Limb (tissue), 2 donors: Measurements from ENCODE around the gene AKAP6.

Experiments used
- DNase-seq, 2 donors: peaks; one replicate each; pipeline ENCODE4 v3.0.0-alpha.2; 2016; ENCODE audit errors: extremely low spot score in 2 of 2

The AKAP6 gene

DNA sequence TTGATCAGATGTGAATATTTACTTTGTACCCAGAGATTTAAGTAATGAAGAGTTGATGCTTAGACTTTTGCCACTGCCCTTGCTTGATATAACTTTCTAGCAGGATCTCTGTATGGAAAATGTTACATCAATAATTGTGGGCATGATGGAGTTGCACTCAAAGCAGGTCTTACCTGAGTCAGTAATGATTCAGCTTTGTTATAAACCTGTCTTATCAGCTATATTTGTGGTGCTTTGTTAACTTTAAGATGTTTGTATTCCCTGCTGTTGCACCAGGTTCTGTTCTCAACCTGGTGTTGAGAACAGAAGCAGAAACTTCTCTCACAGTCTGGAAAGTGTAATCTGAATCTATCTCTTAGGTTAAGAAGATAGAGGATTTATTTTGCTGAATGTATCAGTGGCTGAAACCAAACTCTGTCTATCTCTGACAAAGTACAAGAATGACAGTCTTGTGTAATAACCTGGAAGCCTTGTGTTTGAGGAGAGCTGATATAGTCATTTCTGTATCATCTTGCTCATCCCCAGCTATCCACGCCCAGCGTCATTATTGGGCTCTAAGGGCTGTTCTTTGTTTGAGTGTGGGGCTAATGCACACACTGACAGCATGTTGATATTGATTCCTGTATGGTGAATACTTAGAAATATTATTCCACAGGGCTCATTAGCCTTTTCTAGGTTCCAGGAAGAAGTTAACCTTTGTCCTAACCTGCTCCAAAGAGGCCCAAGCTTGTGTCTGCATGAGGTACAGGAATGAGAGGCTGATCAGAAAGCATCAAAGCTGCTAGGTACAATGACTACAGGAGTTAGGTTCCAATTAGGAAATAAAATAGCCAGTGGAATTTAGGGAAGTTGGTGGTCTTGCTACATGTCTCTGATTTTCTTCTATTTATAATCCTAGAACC lies 3.6 kb downstream of the AKAP6 start:
- DNase-seq = no peak

DNA sequence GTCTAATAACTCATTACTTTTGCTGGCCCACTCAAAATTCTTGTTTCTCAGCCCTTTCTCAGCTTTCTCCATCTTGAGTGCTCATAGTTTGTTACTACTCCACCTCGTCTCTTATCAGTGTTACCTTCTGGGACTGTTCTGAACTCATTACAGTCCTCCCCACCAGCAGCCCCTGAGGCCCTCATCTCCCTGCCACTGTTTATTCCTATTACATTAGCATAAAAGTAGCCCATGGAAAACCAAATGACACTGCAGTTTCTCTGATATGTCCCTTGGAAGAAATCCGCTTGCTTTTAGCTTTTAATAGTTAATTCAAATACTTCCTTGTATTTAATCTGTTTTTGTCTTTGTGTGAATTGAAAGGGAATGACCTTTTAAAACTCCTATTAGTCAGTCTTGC lies 7.6 kb downstream of the AKAP6 start:
- DNase-seq = no peak

GRCh38 chr14:32337759-32338158 lies 8.7 kb downstream of the AKAP6 start:
- DNase-seq = no peak

- DNase-seq = no peak
Observed at GRCh38 chr14:32339188-32339587, 10.1 kb downstream of the AKAP6 start.

GRCh38 chr14:32341947-32342846 lies 13.1 kb downstream of the AKAP6 start:
- no peak for DNase-seq

GRCh38 chr14:32342847-32343194 lies 13.7 kb downstream of the AKAP6 start:
- DNase-seq = no peak

DNA sequence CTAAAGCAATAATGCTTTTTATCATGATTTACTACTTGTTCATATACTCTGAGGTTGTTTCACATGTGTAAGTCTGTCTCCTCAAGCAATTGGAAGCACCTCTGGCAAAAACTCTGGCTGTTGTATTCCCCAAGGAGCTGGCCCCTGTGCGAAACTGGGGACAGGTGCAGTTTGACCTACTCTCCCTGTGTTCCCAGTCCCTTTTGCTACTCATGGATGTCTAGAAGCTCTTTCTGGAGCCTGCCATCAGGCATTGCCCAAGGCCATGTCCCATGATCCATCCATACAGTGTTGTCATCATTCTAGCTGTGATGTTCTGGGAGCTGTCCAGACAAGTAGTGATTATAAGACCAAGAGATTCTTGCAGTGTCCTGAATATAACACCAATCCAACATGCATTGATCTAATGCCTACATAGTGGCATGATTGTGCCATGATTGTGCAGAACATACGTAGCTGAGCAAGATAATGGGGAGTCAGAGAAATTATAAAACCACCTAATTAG lies 14.9 kb downstream of the AKAP6 start:
- DNase-seq = no peak

- no peak for DNase-seq
Observed at GRCh38 chr14:32345311-32345791, 16.3 kb downstream of the AKAP6 start.

DNA sequence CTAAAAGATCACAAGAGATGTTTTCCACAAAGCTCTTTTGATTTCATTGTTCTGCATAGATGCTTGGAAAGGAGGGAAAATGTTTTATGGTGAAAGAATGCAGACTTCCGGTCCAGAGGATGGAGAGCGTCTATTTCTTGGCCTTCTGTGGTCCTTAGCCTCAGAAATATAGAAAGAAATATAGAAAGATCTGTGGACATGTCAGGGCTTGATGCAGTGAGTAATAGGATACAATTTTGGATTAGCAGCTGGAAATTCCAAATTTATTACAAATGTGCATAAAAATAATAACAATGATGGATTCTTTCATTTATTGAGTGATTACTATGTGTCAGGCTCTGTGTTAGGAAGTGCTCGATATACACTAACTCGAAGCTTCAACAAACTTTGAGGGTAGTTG lies 20.2 kb downstream of the AKAP6 start:
- no peak for DNase-seq

GRCh38 chr14:32350020-32350419 lies 20.9 kb downstream of the AKAP6 start:
- DNase-seq = no peak

DNA sequence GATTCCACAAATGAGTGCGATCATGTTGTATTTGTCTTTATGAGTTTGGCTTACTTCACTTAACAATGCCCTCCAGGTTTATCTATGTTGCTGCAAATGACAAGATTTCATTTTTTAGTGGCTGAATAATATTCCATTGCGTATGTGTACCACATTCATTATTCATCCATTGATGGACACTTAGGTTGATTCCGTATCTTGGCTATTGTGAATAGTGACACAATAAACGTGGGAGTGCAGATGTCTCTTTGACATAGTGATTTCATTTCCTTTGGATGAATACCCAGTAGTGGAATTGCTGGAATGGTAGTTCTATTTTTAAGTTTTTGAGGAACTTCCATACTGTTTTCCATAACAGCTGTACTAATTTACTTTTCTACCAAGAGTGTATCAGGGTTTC lies 23.5 kb downstream of the AKAP6 start:
- no peak for DNase-seq

- DNase-seq = no peak
Observed at GRCh38 chr14:32354716-32355115, 25.6 kb downstream of the AKAP6 start.

GRCh38 chr14:32358781-32359180 lies 29.7 kb downstream of the AKAP6 start:
- no peak for DNase-seq

DNA sequence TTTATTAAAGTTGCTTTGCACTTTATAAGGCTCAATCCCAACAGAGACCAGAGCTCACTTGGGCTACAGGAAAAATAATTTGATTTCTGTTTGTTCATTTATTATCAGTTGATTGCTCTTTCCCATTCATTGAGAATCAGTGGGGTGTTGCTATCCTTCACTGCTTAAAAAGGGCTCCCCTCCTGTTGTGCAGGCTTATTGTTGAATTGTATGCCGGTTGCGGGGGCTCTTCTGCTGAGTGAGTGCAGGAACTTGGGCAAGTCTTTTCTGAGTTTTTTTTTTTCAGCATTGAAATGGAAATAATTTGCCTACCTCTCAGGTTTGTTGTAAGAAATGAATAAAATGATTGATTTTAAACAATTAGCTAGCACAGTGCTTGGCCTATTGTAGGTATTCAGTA lies 32.6 kb downstream of the AKAP6 start:
- DNase-seq = no peak

GRCh38 chr14:32363761-32364160 lies 34.7 kb downstream of the AKAP6 start:
- DNase-seq = no peak

DNA sequence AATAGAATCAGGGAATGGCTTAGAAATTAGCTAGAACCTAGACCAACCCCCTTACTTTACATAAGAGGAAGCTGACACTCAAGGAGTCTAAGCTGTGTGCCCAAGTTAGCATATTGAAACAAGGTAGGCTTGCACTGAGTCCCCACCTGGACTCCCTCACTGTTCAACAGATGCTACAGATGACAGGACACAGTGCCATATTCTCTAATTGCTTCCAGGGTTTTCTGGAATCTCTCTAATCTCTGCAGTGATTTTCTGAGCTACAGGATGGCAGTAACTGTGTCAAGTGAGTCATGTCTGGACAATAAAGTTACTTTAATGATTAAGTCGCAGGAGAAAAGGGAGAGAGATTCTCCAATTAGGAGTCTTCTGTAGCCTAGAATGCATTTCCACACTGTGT lies 35.8 kb downstream of the AKAP6 start:
- DNase-seq = no peak

DNA sequence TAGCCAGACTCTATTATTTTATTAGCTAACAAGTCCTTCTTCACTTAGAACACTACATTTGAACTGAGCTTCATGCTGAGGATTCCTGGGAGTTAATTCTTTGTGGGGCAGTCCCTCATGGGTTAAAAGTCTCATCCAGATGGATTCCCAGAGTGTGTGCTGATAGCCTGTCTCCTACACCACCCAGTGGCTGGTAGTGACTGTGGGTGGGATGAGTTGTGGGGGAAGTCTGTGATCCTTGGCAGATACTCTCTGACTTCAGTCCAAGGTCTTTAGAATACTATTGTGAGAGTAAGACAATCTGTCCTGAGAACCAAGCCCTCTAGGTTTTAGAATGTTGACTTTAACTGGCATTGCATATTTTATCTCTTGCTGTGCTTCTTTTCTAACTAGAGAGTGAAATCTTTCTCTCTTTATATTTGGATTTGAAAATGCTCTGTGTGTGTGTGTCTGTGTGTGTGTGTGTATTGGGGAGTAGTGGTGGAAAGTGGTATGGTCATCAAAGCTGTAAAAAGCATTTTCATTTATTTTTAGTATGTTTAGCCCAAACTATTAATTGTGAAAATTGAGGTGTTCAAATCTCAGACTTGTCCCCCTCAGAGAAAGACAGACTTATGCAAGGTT lies 37.3 kb downstream of the AKAP6 start:
- peak in 1 of 2 donors; percentile 38 for DNase-seq

DNA sequence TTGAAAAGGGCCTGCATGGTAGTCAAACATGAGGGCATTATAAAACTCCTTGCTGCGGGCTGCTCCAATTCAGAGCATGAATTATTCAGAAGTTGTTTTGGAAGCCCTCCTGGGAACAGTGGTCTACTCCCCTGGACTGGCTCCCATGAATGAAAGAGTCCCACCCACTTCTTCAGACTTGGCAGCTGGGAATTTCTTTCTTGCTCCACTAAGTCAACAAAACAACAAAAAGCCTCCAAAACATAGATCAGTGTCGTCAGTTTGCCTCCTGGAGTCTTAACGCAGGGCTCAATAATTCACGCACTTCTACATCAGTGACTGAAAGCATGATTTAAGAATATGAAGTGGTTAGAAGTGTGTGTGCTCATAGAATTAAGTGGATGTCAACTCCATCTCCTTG lies 37.9 kb downstream of the AKAP6 start:
- no peak for DNase-seq

GRCh38 chr14:32367516-32367915 lies 38.4 kb downstream of the AKAP6 start:
- DNase-seq = no peak

DNA sequence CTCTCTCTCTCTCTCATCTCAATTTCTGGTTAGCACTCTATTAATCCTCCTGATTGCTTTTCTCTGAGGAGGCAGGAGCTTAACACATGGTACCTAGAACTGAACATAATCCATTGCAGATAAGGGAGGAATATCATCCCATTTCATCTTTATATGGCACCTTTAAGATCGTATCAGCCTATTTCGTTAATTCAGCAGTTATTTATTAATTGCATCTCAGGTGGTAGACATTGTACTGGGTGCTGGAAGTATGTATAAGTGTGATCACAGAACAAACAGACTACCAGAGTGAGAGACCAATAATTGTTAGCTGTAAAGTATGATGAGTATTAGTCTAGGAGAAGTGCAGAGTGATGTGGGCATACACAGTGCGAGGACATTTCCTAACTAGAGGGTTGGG lies 39.0 kb downstream of the AKAP6 start:
- DNase-seq = no peak

- DNase-seq = no peak
Observed at GRCh38 chr14:32370714-32371113, 41.6 kb downstream of the AKAP6 start.

DNA sequence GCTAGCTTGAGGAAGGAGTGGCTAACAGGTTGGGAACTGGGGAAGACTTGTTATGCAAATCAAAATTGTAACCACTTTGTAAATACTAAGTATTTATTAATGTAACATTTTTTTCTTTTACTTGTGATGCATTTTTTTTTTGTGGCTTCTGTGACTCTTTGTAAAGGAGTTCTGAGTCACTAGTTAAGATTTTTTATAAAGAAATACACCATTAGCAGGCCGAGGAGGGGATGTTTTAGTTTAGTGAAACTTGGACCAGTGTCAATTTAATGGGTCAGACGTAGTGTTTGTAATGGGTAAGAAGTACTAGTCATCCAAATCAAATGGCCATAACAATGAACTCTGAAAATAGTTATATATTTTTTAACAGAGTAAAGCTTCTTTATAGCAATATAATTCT lies 43.1 kb downstream of the AKAP6 start:
- DNase-seq = no peak
